SIG-M5 treated with dmso at 0.1 percent for 504 hours (cell line): ENCODE results near the gene CNIH2.
"Not testable (repeated sequence)": the region's sequence is repeated elsewhere in the genome, so short reads cannot be mapped to it uniquely, and the experiment has no call there.

Experiments
- DNase-seq: peaks from one replicate; lab custom pipeline; 2025; ENCODE audit not compliant: unreplicated experiment; lab: John Stamatoyannopoulos, UW

The CNIH2 gene

GRCh38 chr11:66275984-66276612 lies 1.9 kb upstream of the CNIH2 start:
- DNase-seq: no peak

- DNase-seq: not testable (repeated sequence)
Measured at GRCh38 chr11:66276619-66277018, 1.4 kb upstream of the CNIH2 start.

GRCh38 chr11:66277064-66277463 lies 911 bp upstream of the CNIH2 start:
- DNase-seq: not testable (repeated sequence)

GRCh38 chr11:66278363-66279091 lies 552 bp downstream of the CNIH2 start:
- no peak for DNase-seq

- no peak for DNase-seq
Measured at GRCh38 chr11:66279092-66279734, 1.2 kb downstream of the CNIH2 start.

GRCh38 chr11:66280428-66280827 lies 2.5 kb downstream of the CNIH2 start:
- DNase-seq: no peak

GRCh38 chr11:66281001-66281400 lies 3.0 kb downstream of the CNIH2 start:
- DNase-seq: no peak

- DNase-seq: no peak
Measured at GRCh38 chr11:66281776-66282467, 3.9 kb downstream of the CNIH2 start.

- peak; percentile 94 for DNase-seq
Measured at GRCh38 chr11:66282468-66283455, 4.8 kb downstream of the CNIH2 start.

GRCh38 chr11:66283461-66284105 lies 5.6 kb downstream of the CNIH2 start:
- DNase-seq: no peak

GRCh38 chr11:66284526-66285078 lies 6.6 kb downstream of the CNIH2 start:
- DNase-seq: no peak

- DNase-seq: no peak
Measured at GRCh38 chr11:66285250-66285947, 7.4 kb downstream of the CNIH2 start.

GRCh38 chr11:66286699-66287098 lies 8.7 kb downstream of the CNIH2 start:
- no peak for DNase-seq

- DNase-seq: no peak
Measured at GRCh38 chr11:66287211-66287888, 9.4 kb downstream of the CNIH2 start.

- DNase-seq: no peak
Measured at GRCh38 chr11:66287889-66288670, 10.1 kb downstream of the CNIH2 start.

- peak; percentile 99 for DNase-seq
Measured at GRCh38 chr11:66288671-66289547, 10.9 kb downstream of the CNIH2 start, which contains the start of gene YIF1A. YIF1A (minus strand) TSS chr11:66289143; CDS start chr11:66288985, 158 bp downstream.
